ENCODE data around the gene LRRC45.

The LRRC45 gene

DNA sequence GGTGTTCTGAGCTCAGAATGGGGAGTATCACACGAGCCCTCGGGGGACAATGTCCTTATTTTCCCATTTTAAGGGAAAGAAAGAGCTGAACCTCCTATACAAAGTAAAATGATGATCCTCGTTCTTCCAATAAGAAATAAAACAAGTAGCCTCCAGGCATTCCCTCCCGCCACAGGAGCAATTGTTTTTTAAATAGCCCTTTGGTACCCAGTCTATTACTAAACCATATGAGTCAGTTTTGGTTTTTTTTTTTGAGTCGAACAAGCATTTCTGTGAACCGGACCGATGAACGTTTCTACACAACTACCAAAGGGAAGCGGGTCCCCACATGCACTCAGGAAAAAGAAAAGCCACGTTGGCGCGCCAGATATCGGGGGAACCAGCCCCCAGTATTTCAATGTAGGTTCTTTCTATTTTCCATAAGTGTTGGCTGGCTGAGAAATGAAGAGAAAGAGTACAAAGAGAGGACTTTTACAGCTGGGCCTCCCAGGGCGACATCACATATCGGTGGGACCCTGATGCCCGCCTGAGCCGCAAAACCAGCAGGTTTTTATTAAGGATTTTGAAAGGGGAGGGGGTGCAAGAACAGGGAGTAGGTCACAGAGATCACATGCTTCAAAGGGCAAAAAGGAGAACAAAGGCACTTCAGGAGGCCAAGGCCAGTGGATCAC, 18.2 kb downstream of the LRRC45 start:
- Histone ChIP-seq H3K27ac (replicated peaks; ENCODE audit: low read length) (no peak overlapping the region), H3K4ac (ENCODE audit: low read length) (no peak overlapping the region), H3K14ac (ENCODE audit: low read length) (no peak overlapping the region), H3K27me3 (ENCODE audit: control insufficient read depth in 3 of 3, insufficient read depth in 3 of 3, low read depth in 1 of 3, low read length in 3 of 3) (no peaks in the 10 kb centered on the region), H4K8ac (ENCODE audit: low read depth, low read length) (no peak overlapping the region), H2BK15ac (ENCODE audit: low read length) (no peak overlapping the region), H3K9me3 (replicated peaks in 1 of 2; ENCODE audit: control insufficient read depth in 2 of 2, insufficient read depth in 1 of 2, low read depth in 1 of 2, low read length in 2 of 2) (no peaks in the 10 kb centered on the region), H3K4me1 (ENCODE audit: control insufficient read depth in 2 of 2, insufficient read depth in 1 of 2, low read depth in 1 of 2, low read length in 2 of 2) (peaks cover 7 to 9% of the 10 kb centered on the region in 2 donors), H2AK5ac (ENCODE audit: low read depth, low read length) (no peak overlapping the region), H3K4me2 (ENCODE audit: insufficient read depth, low read length, poor library complexity, severe bottlenecking) (no peak overlapping the region), H2BK5ac (ENCODE audit: low read length) (no peak overlapping the region), H3K36me3 (replicated peaks in 1 of 2; ENCODE audit: control insufficient read depth in 2 of 2, insufficient read depth in 2 of 2, low read length in 2 of 2) (peaks cover 0 to 5% of the 10 kb centered on the region in 2 donors), H2BK120ac (ENCODE audit: low read depth, low read length) (no peak overlapping the region), H3K4me3 (ENCODE audit: low read length in 2 of 2) (no peak overlapping the region), H3K79me1 (ENCODE audit: low read depth, low read length) (peaks cover 5% of the 10 kb centered on the region), H4K91ac (ENCODE audit: low read depth, low read length, poor library complexity) (no peak overlapping the region), H3K18ac (ENCODE audit: low read length) (no peak overlapping the region), H2AFZ (ENCODE audit: low read length) (no peak overlapping the region), H2BK12ac (ENCODE audit: low read length) (no peak overlapping the region), H3K9ac (ENCODE audit: low read depth, low read length, poor library complexity) (no peak overlapping the region), H3K23ac (ENCODE audit: low read depth, low read length, poor library complexity) (no peak overlapping the region)
- WGBS, 2 donors (ENCODE audit: extremely low coverage in 2 of 2, insufficient read length in 2 of 2, insufficient replicate concordance in 1 of 2) = no CpG with 5 or more reads among the region's 17 CpGs
- DNase-seq (ENCODE audit: low spot score) = no peak

DNA sequence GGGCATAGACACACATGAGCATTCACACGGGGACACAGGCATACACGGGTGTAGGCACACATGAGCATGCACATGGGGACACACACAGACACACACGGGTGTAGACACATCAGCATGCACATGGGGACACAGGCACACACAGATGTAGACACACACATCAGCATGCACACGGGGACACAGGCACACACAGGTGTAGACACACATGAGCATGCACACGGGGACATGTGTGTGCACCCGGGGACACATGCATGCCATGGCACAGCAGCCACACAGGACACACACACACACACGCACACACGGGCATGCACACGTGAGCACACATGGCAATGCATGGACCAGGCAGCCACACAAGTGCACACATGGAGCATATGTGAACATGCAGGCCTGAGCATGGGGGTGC, 19.5 kb downstream of the LRRC45 start:
- H4K8ac ChIP-seq (ENCODE audit: low read depth, low read length) = peak overlapping the region; percentile 87
- H3K14ac ChIP-seq (ENCODE audit: low read length) = peak overlapping the region; percentile 14
- H4K91ac ChIP-seq (ENCODE audit: low read depth, low read length, poor library complexity) = peak overlapping the region; percentile 82
- no peak overlapping the region for H3K27ac ChIP-seq (replicated peaks; ENCODE audit: low read length)
- peaks cover 1% of the 10 kb centered on the region for H3K79me1 ChIP-seq (ENCODE audit: low read depth, low read length)
- no peak overlapping the region for H2AFZ ChIP-seq (ENCODE audit: low read length)
- no peak for DNase-seq (ENCODE audit: low spot score)
- peak overlapping the region; percentile 67 for H3K23ac ChIP-seq (ENCODE audit: low read depth, low read length, poor library complexity)
- H2BK120ac ChIP-seq (ENCODE audit: low read depth, low read length) = no peak overlapping the region
- peak overlapping the region; percentile 98 for H2BK12ac ChIP-seq (ENCODE audit: low read length)
- H3K9me3 ChIP-seq (replicated peaks in 1 of 2; ENCODE audit: control insufficient read depth in 2 of 2, insufficient read depth in 1 of 2, low read depth in 1 of 2, low read length in 2 of 2) = no peaks in the 10 kb centered on the region
- H3K27me3 ChIP-seq (ENCODE audit: control insufficient read depth in 3 of 3, insufficient read depth in 3 of 3, low read depth in 1 of 3, low read length in 3 of 3) = no peaks in the 10 kb centered on the region
- H2AK5ac ChIP-seq (ENCODE audit: low read depth, low read length) = peak overlapping the region; percentile 64
- no CpG with 5 or more reads among the region's 9 CpGs for WGBS, 2 donors (ENCODE audit: extremely low coverage in 2 of 2, insufficient read length in 2 of 2, insufficient replicate concordance in 1 of 2)
- H2BK5ac ChIP-seq (ENCODE audit: low read length) = no peak overlapping the region
- H3K18ac ChIP-seq (ENCODE audit: low read length) = no peak overlapping the region
- no peak overlapping the region for H3K4me2 ChIP-seq (ENCODE audit: insufficient read depth, low read length, poor library complexity, severe bottlenecking)
- peak overlapping the region; percentile 83 for H3K9ac ChIP-seq (ENCODE audit: low read depth, low read length, poor library complexity)
- peak overlapping the region in 1 of 2 donors; percentile 53 for H3K4me3 ChIP-seq (ENCODE audit: low read length in 2 of 2)
- H3K4ac ChIP-seq (ENCODE audit: low read length) = no peak overlapping the region
- peaks cover 5 to 9% of the 10 kb centered on the region in 2 donors for H3K36me3 ChIP-seq (replicated peaks in 1 of 2; ENCODE audit: control insufficient read depth in 2 of 2, insufficient read depth in 2 of 2, low read length in 2 of 2)
- H2BK15ac ChIP-seq (ENCODE audit: low read length) = no peak overlapping the region
- H3K4me1 ChIP-seq (ENCODE audit: control insufficient read depth in 2 of 2, insufficient read depth in 1 of 2, low read depth in 1 of 2, low read length in 2 of 2) = peaks cover 1 to 3% of the 10 kb centered on the region in 2 donors

DNA sequence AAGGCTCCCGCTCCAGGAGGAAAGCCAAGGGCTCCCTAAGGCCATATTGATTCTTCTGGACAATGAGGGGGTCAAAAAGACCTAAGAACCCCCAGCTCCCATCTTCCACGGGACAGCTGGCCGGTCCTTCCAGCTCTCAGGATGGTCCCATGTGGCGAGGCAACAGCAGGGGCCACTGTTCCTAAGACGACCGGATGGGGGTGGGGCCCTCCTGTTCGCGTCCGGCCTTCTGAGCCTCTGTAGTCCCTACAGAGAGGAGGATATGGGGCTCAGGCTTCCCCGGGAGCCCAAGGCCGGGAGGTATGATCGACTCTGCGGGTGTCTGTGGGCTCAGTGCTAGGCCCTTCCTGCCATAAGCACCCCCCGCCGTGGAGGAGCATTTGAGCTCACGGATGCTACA, 20.4 kb downstream of the LRRC45 start:
- H3K36me3 ChIP-seq (replicated peaks in 1 of 2; ENCODE audit: control insufficient read depth in 2 of 2, insufficient read depth in 2 of 2, low read length in 2 of 2) = peaks cover 12 to 16% of the 10 kb centered on the region in 2 donors
- H4K91ac ChIP-seq (ENCODE audit: low read depth, low read length, poor library complexity) = no peak overlapping the region
- H3K4me2 ChIP-seq (ENCODE audit: insufficient read depth, low read length, poor library complexity, severe bottlenecking) = no peak overlapping the region
- no peaks in the 10 kb centered on the region for H3K9me3 ChIP-seq (replicated peaks in 1 of 2; ENCODE audit: control insufficient read depth in 2 of 2, insufficient read depth in 1 of 2, low read depth in 1 of 2, low read length in 2 of 2)
- no peak overlapping the region for H2BK5ac ChIP-seq (ENCODE audit: low read length)
- H3K4me3 ChIP-seq (ENCODE audit: low read length in 2 of 2) = no peak overlapping the region
- no peak overlapping the region for H3K14ac ChIP-seq (ENCODE audit: low read length)
- H3K27ac ChIP-seq (replicated peaks; ENCODE audit: low read length) = no peak overlapping the region
- H3K23ac ChIP-seq (ENCODE audit: low read depth, low read length, poor library complexity) = no peak overlapping the region
- peaks cover 2% of the 10 kb centered on the region for H3K79me1 ChIP-seq (ENCODE audit: low read depth, low read length)
- H3K4me1 ChIP-seq (ENCODE audit: control insufficient read depth in 2 of 2, insufficient read depth in 1 of 2, low read depth in 1 of 2, low read length in 2 of 2) = no peaks in the 10 kb centered on the region
- no peak for DNase-seq (ENCODE audit: low spot score)
- H2AFZ ChIP-seq (ENCODE audit: low read length) = peak overlapping the region; percentile 83
- H2BK120ac ChIP-seq (ENCODE audit: low read depth, low read length) = no peak overlapping the region
- no peak overlapping the region for H3K9ac ChIP-seq (ENCODE audit: low read depth, low read length, poor library complexity)
- no peak overlapping the region for H2BK12ac ChIP-seq (ENCODE audit: low read length)
- H2BK15ac ChIP-seq (ENCODE audit: low read length) = no peak overlapping the region
- WGBS, 2 donors (ENCODE audit: extremely low coverage in 2 of 2, insufficient read length in 2 of 2, insufficient replicate concordance in 1 of 2) = no CpG with 5 or more reads among the region's 16 CpGs
- no peak overlapping the region for H3K4ac ChIP-seq (ENCODE audit: low read length)
- no peak overlapping the region for H2AK5ac ChIP-seq (ENCODE audit: low read depth, low read length)
- H3K18ac ChIP-seq (ENCODE audit: low read length) = no peak overlapping the region
- no peak overlapping the region for H4K8ac ChIP-seq (ENCODE audit: low read depth, low read length)
- no peaks in the 10 kb centered on the region for H3K27me3 ChIP-seq (ENCODE audit: control insufficient read depth in 3 of 3, insufficient read depth in 3 of 3, low read depth in 1 of 3, low read length in 3 of 3)

DNA sequence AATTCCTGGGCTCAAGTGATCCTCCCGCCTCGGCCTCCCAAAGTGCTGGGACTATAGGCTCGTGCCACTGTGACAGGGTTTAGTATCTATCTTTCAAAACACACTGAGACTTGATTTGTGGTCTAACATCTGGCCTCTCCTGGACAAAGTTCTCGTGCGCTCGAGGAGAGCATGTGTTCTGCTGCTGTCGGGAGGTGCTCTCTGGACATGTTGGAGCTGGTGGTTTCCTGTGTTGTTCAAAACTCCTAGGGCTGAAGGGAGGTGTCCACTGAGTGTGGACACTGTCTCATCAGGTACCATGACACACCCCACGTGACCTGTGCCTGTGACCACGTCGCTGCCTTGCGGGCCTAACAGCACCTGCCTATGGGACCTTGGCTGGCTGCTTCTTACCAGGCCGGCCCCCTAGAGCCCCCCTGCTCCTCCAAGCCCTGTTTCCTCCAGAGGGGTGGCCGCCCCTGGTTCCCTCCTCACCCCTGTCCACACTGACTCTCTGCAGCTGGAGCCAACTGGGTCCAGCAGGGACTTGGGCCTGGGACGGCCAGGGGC, 22.9 kb downstream of the LRRC45 start:
- no peak overlapping the region for H2AFZ ChIP-seq (ENCODE audit: low read length)
- H3K14ac ChIP-seq (ENCODE audit: low read length) = no peak overlapping the region
- H3K79me1 ChIP-seq (ENCODE audit: low read depth, low read length) = peaks cover 13% of the 10 kb centered on the region
- peaks cover 26 to 31% of the 10 kb centered on the region in 2 donors for H3K36me3 ChIP-seq (replicated peaks in 1 of 2; ENCODE audit: control insufficient read depth in 2 of 2, insufficient read depth in 2 of 2, low read length in 2 of 2)
- H3K9ac ChIP-seq (ENCODE audit: low read depth, low read length, poor library complexity) = no peak overlapping the region
- H4K8ac ChIP-seq (ENCODE audit: low read depth, low read length) = no peak overlapping the region
- H3K4ac ChIP-seq (ENCODE audit: low read length) = no peak overlapping the region
- no peak overlapping the region for H2BK120ac ChIP-seq (ENCODE audit: low read depth, low read length)
- no peak overlapping the region for H2BK12ac ChIP-seq (ENCODE audit: low read length)
- no peak for DNase-seq (ENCODE audit: low spot score)
- H2BK15ac ChIP-seq (ENCODE audit: low read length) = no peak overlapping the region
- H3K4me2 ChIP-seq (ENCODE audit: insufficient read depth, low read length, poor library complexity, severe bottlenecking) = no peak overlapping the region
- no CpG with 5 or more reads among the region's 14 CpGs for WGBS, 2 donors (ENCODE audit: extremely low coverage in 2 of 2, insufficient read length in 2 of 2, insufficient replicate concordance in 1 of 2)
- no peak overlapping the region for H2BK5ac ChIP-seq (ENCODE audit: low read length)
- no peaks in the 10 kb centered on the region for H3K27me3 ChIP-seq (ENCODE audit: control insufficient read depth in 3 of 3, insufficient read depth in 3 of 3, low read depth in 1 of 3, low read length in 3 of 3)
- H3K4me3 ChIP-seq (ENCODE audit: low read length in 2 of 2) = peak overlapping the region in 1 of 2 donors; percentile 22
- no peak overlapping the region for H3K18ac ChIP-seq (ENCODE audit: low read length)
- H3K27ac ChIP-seq (replicated peaks; ENCODE audit: low read length) = no peak overlapping the region
- no peaks in the 10 kb centered on the region for H3K9me3 ChIP-seq (replicated peaks in 1 of 2; ENCODE audit: control insufficient read depth in 2 of 2, insufficient read depth in 1 of 2, low read depth in 1 of 2, low read length in 2 of 2)
- H4K91ac ChIP-seq (ENCODE audit: low read depth, low read length, poor library complexity) = no peak overlapping the region
- H3K23ac ChIP-seq (ENCODE audit: low read depth, low read length, poor library complexity) = peak overlapping the region; percentile 58
- H2AK5ac ChIP-seq (ENCODE audit: low read depth, low read length) = no peak overlapping the region
- H3K4me1 ChIP-seq (ENCODE audit: control insufficient read depth in 2 of 2, insufficient read depth in 1 of 2, low read depth in 1 of 2, low read length in 2 of 2) = peaks cover 3 to 4% of the 10 kb centered on the region in 2 donors
